Progenitor cell of endocrine pancreas (in vitro differentiated cells): ENCODE data around the gene CREG1. TPM values are rescaled to one million over a fixed set of nuclear protein-coding genes. Genes with fewer than 3 reads are reported as not detected.

ENCODE experiments used
- DNase-seq: peaks from one replicate; pipeline ENCODE4 v3.0.0; 2021; ENCODE audit warnings: low spot score; ENCODE audit not compliant: unreplicated experiment
- H3K27ac Mint-ChIP-seq: 2 replicates; pipeline ENCODE4 v1.8.0; 2021; ENCODE audit warnings: mild to moderate bottlenecking, moderate library complexity, mixed read lengths
- H3K27me3 Mint-ChIP-seq: 2 replicates; pipeline ENCODE4 v1.8.0; 2021; ENCODE audit warnings: mixed read lengths
- H3K36me3 Mint-ChIP-seq: 2 replicates; pipeline ENCODE4 v1.8.0; 2022; ENCODE audit warnings: mixed read lengths; ENCODE audit not compliant: insufficient read depth
- H3K4me1 Mint-ChIP-seq: 2 replicates; pipeline ENCODE4 v1.8.0; 2021; ENCODE audit warnings: low read depth, mixed read lengths
- H3K4me3 Mint-ChIP-seq: 2 replicates; pipeline ENCODE4 v1.8.0; 2021; ENCODE audit warnings: low read depth, mild to moderate bottlenecking, moderate library complexity, mixed read lengths
- H3K9me3 Mint-ChIP-seq: 2 replicates; pipeline ENCODE4 v1.8.0; 2021; ENCODE audit warnings: low read depth, mixed read lengths
- total RNA-seq: library from RNA; stranded (reverse); gene quantifications from 2 replicates; pipeline ENCODE4 v1.2.1, GENCODE V29; 2021
- TF ChIP-seq, protein P1 (sequence below): fragments of 200-600 bp; sonication (generic); IDR thresholded peaks from one replicate; pipeline ENCODE4 v1.5.0; 2021; ENCODE audit warnings: antibody characterized with exemption, mild to moderate bottlenecking; ENCODE audit not compliant: unreplicated experiment

CREG1 gene
- total RNA-seq, 1 donor from 2014 or later: 27.7 TPM

DNA sequence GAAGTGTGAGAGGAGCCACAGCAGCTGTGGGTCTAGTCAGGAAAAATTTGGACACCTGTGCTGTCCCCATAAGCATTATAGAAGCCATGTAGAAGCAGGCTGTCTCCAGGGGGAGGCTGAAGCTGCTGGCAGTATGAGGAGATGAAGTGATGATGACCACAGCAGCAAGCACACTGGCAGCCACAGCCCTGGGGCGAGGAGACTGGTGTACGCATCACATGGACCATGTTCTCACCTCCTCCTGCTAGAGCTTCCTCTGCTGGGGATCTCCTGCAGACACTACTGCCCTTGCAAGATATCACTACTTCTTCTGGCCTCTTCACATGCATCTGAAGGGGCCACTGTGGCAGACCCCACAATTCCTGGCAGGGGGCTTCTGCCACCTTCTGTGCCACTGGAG is 33.8 kb upstream of the CREG1 start:
- Mint-ChIP-seq H3K4me3 (no peak overlapping the region), H3K27me3 (no peaks in the 10 kb centered on the region), H3K27ac (no peak overlapping the region), H3K9me3 (no peaks in the 10 kb centered on the region), H3K36me3 (no peaks in the 10 kb centered on the region), H3K4me1 (no peaks in the 10 kb centered on the region)
- TF ChIP-seq, protein P1, sequence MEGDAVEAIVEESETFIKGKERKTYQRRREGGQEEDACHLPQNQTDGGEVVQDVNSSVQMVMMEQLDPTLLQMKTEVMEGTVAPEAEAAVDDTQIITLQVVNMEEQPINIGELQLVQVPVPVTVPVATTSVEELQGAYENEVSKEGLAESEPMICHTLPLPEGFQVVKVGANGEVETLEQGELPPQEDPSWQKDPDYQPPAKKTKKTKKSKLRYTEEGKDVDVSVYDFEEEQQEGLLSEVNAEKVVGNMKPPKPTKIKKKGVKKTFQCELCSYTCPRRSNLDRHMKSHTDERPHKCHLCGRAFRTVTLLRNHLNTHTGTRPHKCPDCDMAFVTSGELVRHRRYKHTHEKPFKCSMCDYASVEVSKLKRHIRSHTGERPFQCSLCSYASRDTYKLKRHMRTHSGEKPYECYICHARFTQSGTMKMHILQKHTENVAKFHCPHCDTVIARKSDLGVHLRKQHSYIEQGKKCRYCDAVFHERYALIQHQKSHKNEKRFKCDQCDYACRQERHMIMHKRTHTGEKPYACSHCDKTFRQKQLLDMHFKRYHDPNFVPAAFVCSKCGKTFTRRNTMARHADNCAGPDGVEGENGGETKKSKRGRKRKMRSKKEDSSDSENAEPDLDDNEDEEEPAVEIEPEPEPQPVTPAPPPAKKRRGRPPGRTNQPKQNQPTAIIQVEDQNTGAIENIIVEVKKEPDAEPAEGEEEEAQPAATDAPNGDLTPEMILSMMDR: no peak
- DNase-seq: no peak

DNA sequence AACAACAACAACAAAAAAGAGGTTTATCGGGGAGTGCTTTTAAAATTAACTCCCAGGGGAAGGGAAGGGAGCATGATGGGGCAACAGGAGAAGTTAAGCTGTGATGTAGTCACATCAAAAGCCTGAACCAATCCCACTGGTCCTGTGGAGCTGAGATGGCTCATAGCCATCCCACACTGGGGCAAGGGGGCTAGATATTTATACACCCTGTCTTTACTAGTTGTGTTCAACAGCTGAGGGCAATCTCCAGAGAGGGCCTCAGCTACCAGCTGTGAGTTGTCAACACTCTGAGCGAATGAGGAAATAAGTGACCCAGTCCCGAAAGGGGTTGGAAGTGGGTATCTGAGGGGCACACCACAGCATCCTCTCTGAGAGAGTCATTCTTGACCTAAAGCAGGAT is 31.0 kb upstream of the CREG1 start:
- no peaks in the 10 kb centered on the region for H3K4me1 Mint-ChIP-seq
- TF ChIP-seq, protein P1: no peak
- no peaks in the 10 kb centered on the region for H3K36me3 Mint-ChIP-seq
- H3K27me3 Mint-ChIP-seq: no peaks in the 10 kb centered on the region
- no peak overlapping the region for H3K4me3 Mint-ChIP-seq
- no peak for DNase-seq
- H3K9me3 Mint-ChIP-seq: no peaks in the 10 kb centered on the region
- H3K27ac Mint-ChIP-seq: no peak overlapping the region

DNA sequence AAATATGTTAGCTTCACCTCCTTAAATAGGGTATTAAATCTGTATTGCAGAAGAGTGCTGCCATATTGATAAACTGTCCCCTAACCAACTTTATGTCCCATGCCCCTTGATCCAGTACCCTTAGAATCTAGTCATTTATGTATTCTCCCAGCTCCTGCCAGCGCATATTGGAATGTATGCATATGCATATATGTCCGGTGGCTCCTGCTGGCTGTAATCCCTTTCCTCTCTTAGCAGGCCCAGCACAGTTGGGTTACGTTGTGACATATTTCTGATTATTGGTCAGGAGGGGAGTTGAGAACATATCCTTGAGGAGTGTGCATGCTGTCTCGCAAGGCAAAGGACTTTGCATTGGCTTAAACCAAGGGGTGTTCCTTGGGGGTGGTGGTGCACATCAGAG is 29.2 kb upstream of the CREG1 start:
- H3K4me1 Mint-ChIP-seq: no peaks in the 10 kb centered on the region

DNA sequence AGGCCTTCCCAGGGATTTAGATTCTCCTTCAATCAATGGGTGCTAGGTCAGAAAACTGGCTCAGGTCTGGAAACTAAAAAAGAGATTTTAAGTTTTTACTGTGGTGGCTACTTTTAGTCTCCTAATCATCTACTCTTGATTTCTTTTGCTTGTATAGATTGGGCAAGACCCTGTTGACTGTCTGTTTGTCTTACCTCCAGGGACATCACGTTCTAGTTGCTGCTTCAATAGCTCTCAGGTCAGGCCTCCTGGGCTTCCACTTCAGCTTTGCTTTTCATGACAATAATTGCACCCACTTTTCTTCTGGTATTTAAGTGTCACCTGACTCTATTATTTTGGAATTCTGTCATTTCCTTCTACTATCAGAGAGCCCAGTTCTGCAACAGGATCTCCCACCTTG is 28.5 kb upstream of the CREG1 start:
- Mint-ChIP-seq H3K36me3 (no peaks in the 10 kb centered on the region), H3K9me3 (no peaks in the 10 kb centered on the region), H3K4me3 (no peak overlapping the region), H3K27ac (no peak overlapping the region), H3K4me1 (no peaks in the 10 kb centered on the region), H3K27me3 (no peaks in the 10 kb centered on the region)
- TF ChIP-seq, protein P1: no peak
- no peak for DNase-seq

More for the DNA sequence above, 29.2 kb upstream of the CREG1 start:
- no peaks in the 10 kb centered on the region for H3K27me3 Mint-ChIP-seq
- H3K4me3 Mint-ChIP-seq: no peak overlapping the region
- H3K9me3 Mint-ChIP-seq: no peaks in the 10 kb centered on the region
- no peak for DNase-seq
- H3K27ac Mint-ChIP-seq: no peak overlapping the region
- TF ChIP-seq, protein P1: no peak
- H3K36me3 Mint-ChIP-seq: no peaks in the 10 kb centered on the region

DNA sequence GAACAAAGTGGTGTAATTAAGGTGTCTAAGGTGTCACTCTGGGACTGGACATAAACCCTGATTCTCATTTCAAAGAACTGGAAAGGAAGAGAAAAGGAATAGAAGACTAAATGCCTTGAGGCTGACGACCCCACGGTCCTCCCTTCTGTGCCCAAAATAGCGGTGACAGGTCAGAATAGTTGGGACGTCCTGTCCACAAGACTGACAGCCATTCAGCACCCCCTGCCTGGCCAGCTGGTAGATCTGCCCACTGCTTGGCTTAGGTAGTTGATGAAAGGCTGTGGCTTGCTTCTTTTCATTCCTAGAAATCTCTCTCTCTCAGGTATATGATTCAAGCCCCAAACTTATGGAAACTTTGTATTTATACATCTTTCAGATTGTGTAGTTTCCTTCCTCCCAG is 26.4 kb upstream of the CREG1 start:
- no peak for DNase-seq

More for the DNA sequence above, 26.4 kb upstream of the CREG1 start:
- H3K27ac Mint-ChIP-seq: no peak overlapping the region
- TF ChIP-seq, protein P1: no peak
- H3K27me3 Mint-ChIP-seq: peaks cover 13% of the 10 kb centered on the region
- no peaks in the 10 kb centered on the region for H3K4me1 Mint-ChIP-seq
- H3K36me3 Mint-ChIP-seq: no peaks in the 10 kb centered on the region
- no peak overlapping the region for H3K4me3 Mint-ChIP-seq
- no peaks in the 10 kb centered on the region for H3K9me3 Mint-ChIP-seq
